ENCODE results near the gene AEBP1. TPM values are rescaled to one million over a fixed set of nuclear protein-coding genes. Genes with fewer than 3 reads are reported as not detected.
A peak's percentile ranks its signal among the peaks of the same experiment; 100 is the strongest.

AEBP1 gene
- total RNA-seq, 1 donor from 2014 or later, result 3.4 TPM

DNA sequence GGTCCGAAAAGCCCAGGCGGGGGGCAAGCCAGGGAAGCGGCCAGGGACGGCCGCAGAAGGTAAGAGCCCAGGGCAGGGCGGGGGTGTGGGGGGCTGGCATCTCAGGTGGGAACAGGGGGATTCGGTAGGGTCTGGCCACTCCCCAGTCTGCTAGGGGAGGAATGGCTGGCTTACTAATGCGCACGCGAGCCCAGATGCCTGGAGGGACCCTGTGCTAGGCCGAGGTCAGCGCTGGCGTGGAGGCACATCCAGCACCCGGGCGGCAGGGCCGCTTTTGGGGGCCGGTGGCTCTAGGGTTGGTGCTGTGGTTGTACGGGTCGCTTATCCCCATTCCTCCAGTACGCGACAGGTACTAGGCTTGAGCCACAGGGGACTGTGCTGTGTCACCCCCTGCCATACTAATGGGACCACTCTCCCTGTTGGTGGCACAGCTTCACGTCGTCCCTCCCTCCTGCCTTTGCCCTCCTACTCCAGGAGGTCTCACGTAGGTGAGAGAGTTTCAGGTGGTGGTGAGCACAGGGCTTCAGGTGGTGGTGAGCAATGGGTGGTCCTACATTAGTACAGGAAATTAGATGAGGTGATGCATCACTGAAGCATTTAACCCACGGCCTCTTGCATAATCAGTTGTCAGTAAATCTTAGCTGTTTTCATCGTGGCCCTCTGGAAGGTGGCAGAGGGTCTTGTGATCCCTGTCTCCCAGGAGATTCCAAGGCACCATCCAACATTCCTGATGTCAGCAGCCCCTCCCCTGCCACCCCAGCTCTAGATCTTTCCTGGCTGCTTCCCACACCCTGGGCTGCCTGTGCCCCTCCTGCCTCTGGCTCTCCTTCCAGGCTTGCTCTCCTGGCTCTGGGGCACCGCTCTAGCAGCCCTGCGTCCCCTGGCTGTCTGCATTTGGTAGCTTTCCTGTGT lies 971 bp downstream of the AEBP1 start:
- peak; percentile 17 for DNase-seq

DNA sequence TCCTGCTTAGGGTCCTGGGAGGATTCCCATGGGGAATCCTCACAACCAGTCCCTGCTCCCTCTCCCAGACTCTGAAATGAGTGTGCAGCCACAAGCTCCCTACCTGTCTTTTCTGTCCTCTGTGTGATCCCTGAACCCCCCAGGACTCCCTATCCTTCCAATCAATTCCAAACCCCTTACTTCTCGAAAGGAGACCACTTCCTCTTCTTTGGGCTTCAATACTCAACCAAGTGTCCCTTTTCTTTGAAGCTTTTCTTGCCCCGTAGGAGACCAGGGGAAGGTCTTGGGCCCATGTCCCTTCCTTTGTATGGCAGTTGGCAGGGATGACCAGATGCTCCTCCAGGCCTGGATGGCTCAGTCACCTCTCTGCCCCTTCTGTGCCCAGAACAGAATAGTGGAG lies 1.7 kb downstream of the AEBP1 start:
- no peak for DNase-seq

DNA sequence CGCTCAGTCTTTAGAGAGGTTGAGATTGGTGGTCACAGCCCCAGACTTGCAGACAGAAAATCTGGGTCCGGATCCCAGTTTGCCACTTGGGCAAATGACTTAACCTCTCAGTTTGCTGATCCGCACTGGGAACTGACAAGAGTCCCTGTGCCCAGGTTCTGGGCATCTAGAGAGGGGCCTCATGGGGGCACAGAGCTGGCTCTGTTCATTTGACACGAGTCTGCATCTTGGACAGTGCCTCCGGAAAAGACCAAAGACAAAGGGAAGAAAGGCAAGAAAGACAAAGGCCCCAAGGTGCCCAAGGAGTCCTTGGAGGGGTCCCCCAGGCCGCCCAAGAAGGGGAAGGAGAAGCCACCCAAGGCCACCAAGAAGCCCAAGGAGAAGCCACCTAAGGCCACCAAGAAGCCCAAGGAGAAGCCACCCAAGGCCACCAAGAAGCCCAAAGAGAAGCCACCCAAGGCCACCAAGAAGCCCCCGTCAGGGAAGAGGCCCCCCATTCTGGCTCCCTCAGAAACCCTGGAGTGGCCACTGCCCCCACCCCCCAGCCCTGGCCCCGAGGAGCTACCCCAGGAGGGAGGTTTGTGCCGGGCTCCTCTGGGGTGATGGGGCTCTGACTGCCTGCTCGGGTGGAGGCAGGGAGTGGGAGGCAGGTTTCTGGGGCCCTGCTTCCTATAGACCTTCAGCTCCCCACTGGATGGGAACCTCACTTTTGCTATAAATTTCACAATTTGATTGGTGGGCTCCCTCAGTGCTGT lies 2.3 kb downstream of the AEBP1 start:
- no peak for DNase-seq

DNA sequence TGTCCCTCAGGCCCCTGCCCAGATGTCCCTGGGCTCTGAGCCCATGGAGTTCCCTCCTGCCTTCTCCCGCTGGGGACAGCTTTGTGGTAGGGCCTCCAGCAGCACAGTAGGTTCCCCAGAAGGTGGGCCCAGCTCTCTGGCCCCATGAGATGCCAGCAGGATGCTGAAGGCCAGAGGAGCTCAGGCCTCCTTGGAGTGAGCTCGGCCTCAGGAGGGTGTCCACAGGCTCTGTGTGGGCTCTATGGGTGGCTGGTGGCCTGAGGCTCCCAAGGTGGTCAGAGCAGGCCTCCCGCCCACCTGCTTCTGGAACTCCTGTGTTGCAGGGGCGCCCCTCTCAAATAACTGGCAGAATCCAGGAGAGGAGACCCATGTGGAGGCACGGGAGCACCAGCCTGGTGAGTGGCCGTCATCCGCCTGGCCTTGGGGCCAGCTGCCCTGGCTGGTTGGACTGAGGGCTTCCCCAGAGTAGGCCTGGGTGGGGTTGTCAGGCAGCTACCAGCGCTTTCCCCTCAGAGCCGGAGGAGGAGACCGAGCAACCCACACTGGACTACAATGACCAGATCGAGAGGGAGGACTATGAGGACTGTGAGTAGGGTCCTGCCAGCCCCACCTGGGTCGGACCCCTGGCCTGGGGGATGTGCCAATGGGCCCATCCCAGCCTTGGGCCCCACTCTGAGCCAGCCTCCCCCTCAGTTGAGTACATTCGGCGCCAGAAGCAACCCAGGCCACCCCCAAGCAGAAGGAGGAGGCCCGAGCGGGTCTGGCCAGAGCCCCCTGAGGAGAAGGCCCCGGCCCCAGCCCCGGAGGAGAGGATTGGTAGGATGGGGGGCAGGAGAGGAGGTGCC lies 3.2 kb downstream of the AEBP1 start:
- no peak for DNase-seq

DNA sequence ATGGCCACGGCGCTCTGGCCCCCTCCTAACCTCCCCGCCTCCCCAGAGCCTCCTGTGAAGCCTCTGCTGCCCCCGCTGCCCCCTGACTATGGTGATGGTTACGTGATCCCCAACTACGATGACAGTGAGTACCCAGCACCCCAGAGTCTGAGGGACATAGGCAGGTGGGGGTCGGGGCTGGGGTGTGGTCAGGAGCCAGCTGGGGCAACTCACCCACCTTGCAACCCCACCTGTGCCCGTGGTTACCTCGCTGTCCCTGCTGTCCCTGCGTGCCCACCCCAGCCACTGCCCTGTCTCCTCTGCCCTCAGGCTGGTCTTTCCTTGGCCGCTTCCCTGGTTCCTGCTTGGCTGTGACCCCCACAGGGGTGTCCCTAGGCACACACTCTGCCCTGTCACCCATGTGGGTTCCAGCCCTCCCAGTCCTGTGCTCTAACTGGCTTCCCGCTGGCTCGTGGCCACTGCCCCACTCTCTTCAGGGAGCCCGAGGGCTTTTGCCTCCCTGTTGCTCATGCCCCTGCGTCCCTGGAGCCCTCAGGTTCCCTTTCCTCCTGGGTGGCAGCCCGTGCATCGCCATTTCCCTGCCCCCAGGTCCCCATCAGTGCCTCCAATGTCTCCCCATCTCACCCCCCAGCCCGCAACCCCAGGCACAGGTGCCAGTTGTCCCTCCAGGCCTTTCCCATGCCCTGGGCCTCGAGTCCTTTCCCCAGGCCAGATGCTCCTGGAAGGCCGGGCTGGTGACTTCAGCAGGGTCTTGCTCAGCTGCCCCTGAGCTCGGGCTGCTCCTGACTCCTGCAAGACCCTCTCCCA lies 4.0 kb downstream of the AEBP1 start:
- DNase-seq, result no peak

DNA sequence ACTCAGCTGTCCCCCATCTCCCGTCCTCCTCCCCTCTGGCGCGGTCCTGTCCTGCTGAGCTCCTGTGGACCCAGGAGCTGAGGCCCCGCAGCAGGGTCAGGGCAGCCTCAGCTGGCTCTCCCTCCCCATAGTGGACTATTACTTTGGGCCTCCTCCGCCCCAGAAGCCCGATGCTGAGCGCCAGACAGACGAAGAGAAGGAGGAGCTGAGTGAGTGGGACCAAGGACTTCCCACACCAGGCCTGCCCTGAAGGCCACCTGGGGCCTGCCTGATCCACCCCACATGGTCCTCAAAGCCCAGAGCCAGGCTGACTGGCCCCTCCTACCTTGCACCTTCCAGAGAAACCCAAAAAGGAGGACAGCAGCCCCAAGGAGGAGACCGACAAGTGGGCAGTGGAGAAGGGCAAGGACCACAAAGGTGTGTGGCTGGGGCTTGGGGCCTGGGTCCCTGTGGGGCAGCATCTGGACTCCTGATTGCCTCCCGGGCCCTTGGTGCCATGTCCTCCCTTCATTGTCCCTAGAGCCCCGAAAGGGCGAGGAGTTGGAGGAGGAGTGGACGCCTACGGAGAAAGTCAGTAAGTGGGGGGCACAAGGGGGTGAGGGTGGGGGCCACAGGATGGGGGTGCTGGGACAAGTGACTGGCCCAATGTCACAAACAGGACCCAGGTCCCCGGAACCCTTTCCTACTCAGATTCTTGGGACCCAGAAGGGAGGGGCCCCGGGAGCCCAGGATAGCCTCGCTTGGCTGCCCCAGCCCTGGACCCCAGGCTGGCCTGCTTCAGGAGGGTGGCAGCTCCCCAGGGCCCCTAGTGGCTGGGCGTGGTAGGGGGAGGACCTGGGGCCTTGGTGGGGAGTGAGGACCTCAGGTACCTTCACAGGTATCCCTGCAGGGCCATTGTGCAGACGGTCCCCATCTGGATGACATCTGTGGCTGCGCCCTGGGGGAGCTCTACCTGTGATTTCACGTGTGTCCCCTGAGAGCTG lies 4.9 kb downstream of the AEBP1 start:
- no peak for DNase-seq

DNA sequence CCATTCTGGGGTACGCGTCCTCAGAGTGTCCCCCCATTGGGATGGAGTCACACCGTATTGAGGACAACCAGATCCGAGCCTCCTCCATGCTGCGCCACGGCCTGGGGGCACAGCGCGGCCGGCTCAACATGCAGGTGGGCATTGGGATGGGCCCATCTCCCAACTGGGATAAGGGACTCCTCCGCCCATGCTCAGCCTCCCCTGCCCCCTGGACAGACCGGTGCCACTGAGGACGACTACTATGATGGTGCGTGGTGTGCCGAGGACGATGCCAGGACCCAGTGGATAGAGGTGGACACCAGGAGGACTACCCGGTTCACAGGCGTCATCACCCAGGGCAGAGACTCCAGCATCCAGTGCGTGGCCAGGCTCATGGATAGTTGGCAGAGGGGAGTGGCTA lies 5.8 kb downstream of the AEBP1 start:
- DNase-seq, result no peak

DNA sequence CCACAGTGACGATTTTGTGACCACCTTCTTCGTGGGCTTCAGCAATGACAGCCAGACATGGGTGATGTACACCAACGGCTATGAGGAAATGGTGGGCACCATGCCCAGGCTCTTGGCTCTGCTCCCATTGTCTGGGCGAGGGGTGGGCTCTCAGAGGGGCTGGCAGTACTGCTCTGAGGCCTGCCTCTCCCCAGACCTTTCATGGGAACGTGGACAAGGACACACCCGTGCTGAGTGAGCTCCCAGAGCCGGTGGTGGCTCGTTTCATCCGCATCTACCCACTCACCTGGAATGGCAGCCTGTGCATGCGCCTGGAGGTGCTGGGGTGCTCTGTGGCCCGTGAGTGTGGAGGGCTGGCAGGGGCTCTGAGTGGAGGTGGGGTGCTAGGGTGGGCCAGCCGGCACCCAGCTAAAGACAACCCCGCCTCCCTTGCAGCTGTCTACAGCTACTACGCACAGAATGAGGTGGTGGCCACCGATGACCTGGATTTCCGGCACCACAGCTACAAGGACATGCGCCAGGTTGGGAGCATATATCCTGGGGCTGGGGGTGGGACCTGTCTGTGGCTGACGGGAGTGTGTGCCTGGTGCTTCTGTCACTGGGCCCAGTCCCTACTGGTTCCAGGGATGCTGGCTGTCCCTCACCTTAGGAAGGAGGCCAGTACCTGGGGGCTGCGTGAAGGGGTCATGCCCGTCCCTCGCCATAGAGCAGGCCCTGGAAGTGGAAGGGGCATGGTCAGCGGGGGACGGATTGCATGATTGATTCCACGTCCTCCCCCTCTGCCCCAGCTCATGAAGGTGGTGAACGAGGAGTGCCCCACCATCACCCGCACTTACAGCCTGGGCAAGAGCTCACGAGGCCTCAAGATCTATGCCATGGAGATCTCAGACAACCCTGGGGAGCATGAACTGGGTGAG lies 6.8 kb downstream of the AEBP1 start:
- DNase-seq, result no peak

DNA sequence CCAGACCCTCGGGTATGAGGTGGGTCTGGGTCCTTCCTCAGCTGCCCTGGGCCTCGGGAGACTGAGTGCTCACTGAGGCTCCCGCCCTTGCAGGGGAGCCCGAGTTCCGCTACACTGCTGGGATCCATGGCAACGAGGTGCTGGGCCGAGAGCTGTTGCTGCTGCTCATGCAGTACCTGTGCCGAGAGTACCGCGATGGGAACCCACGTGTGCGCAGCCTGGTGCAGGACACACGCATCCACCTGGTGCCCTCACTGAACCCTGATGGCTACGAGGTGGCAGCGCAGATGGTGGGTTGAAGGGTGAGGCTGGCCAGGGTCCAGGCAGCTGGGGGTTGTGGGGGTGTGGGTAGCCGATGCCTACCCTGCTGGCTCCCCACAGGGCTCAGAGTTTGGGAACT lies 7.6 kb downstream of the AEBP1 start:
- no peak for DNase-seq

DNA sequence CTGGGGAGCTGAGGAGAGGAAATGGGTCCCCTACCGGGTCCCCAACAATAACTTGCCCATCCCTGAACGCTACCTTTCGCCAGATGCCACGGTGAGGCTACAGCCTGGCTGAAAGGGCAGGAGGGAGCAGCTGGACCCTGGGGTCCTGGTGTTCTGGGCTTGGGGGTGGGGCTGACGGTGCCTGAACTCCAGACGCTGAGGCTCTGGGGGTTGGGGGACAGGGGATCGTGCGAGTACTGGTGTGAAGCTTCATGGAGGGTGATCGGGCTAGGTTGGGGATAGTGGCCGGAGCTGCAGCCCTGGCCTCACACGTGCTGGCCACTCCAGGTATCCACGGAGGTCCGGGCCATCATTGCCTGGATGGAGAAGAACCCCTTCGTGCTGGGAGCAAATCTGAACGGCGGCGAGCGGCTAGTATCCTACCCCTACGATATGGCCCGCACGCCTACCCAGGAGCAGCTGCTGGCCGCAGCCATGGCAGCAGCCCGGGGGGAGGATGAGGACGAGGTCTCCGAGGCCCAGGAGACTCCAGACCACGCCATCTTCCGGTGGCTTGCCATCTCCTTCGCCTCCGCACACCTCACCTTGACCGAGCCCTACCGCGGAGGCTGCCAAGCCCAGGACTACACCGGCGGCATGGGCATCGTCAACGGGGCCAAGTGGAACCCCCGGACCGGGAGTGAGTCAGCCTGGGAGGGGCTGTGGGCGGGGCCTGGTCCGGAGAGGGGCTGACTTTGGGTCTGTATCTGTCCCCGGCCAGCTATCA lies 8.3 kb downstream of the AEBP1 start:
- DNase-seq, result no peak

DNA sequence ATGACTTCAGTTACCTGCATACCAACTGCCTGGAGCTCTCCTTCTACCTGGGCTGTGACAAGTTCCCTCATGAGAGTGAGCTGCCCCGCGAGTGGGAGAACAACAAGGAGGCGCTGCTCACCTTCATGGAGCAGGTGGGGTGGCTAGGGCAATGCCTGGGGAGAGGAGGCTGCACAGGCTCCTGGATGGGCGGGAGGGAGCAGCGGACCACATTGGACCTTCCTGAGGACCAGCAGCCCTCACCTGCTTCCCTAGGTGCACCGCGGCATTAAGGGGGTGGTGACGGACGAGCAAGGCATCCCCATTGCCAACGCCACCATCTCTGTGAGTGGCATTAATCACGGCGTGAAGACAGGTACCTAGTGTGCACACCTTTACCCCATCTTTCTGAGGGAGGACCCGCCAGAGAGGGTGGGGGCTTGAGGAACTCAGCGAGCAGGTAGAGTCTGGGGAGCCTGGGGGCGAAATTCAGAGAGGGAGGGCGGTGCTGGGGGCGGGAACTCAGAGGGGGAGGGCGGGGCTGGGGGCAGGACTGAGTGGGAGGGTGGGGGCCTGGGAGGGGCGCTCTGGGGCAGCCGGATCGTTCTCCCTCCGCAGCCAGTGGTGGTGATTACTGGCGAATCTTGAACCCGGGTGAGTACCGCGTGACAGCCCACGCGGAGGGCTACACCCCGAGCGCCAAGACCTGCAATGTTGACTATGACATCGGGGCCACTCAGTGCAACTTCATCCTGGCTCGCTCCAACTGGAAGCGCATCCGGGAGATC lies 9.0 kb downstream of the AEBP1 start:
- DNase-seq, result no peak

DNA sequence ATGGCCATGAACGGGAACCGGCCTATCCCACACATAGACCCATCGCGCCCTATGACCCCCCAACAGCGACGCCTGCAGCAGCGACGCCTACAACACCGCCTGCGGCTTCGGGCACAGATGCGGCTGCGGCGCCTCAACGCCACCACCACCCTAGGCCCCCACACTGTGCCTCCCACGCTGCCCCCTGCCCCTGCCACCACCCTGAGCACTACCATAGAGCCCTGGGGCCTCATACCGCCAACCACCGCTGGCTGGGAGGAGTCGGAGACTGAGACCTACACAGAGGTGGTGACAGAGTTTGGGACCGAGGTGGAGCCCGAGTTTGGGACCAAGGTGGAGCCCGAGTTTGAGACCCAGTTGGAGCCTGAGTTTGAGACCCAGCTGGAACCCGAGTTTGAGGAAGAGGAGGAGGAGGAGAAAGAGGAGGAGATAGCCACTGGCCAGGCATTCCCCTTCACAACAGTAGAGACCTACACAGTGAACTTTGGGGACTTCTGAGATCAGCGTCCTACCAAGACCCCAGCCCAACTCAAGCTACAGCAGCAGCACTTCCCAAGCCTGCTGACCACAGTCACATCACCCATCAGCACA lies 9.7 kb downstream of the AEBP1 start:
- no peak for DNase-seq

DNA sequence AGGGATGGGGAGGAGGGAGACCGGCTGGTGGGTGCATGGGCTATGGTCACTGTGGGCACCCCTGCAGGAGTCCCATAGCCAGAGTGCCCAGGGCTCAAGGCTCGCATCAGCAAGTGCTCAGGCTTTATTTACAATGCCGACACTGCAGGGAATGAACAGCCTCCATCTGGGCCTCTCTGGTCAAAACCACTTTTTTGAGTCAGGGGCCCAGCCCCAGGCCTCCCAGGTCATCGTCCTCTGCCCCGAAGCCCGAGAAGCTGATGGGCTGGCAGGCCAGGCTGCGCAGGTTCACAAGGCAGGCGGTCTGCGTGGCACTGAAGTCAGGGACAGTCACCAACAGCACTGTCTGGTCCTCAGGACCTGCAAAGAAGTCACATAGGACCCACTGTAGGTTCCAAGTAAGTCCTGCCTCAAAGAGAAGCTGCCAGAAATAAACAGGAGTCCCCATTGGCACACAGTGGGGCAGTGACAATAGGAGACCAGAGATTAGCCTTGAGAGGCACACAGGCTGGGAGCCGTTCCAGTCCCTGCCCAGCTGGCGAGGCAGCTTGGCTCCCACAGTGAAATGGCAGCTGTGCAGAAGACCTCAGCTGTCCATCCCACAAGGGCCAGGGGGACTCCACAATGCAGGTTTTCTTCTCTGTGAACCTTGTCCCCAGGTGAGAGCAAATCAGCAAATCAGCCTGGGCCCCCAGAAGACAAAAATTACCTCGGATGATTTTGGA lies 10.6 kb downstream of the AEBP1 start:
- peak; percentile 67 for DNase-seq

DNA sequence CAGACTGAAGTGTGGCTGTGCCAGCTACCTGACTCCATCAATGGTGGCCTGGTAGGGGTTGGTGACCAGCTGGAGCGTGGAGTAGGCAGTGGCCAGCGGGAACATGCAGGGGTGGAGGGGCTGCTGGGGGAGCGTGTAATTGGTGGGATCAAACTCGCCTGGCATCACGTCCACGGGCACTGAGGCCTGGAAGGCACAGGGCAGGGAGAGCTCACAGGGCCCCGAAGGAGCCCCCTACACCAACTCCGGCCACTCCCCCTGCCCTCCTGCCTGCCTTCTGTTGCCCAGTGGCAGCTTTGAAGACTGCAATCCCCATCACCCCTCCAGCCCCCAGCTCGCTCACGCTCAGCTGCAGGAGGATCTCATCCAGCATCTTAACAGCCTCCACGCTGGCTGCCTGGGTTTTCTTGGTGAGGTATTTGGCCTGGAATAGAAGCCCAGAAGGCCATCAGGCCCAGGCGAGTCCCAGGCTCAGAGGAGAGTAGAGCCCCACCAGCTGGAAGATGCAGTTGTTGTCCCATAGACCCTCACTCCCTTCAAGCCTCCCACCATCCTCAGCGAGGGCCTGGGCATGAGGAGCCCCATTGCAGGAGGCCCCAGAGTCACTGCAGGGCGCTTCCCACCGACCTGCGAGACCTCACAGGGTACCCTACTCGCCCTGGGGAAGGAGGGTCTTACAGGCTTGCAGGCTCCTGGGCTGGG lies 12.1 kb downstream of the AEBP1 start:
- DNase-seq, result no peak

DNA sequence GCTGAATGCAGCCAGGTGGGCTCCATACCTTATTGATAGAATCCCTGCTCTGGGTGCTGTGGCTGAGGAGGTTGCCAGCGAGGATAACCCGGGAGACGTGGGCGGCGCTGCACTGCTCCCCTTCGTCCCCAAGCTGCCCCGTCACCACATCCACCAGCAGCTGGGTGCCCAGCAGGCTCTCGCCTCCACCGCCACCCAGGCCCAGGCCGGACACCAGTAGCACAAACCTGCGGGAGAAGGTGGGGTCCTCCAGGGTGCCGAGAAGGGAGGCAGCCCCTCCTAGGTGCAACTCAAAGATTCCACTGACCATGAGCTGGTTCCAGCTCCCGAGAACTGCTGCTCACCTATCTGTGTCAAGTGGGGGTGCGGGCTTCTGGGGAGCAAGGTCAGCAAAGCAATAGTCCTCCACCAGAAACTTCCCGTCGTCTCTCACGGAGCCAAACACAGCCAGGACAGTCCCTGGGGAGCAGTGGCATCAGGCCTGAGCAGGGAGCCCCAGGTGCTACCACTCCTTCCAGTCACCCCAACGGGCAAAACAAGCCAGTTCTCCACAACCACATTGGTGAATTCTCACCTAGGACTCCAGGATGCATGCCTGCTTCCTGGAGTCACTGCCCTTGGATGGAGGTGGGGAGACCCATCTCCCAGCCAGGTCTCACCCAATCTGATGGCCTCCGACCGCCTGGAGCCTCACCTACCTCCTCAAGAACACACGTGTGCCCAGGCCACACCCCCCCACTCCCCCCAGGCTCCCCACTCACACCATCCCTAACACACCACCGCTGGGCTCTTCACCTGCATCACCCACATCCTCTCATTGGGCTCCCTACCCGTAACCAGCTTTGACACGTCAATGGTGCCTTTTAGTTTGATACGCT lies 12.9 kb downstream of the AEBP1 start:
- DNase-seq, result no peak

Data from occipital lobe (tissue), 2 donors.